Keratinocyte (primary cell): ENCODE results near the gene CEP170B. TPM values are rescaled to one million over a fixed set of nuclear protein-coding genes. Genes with fewer than 3 reads are reported as not detected.

Experiments used
- DNase-seq: peaks from one replicate; pipeline ENCODE4 v3.0.0-alpha.2; 2011; ENCODE audit warnings: low read depth, missing footprints, low spot score
- FAIRE-seq: peaks from 2 replicates; lab custom pipeline; 2011; peaks lifted over from hg19 to GRCh38; lab: Jason Lieb, UNC
- H2AFZ ChIP-seq: 2 replicates; pipeline ENCODE4 v1.6.0; 2012; ENCODE audit warnings: low read length, control low read depth, inconsistent platforms; ENCODE audit not compliant: control insufficient read depth
- H3K27ac ChIP-seq: 2 replicates; pipeline ENCODE4 v1.5.1; 2011; ENCODE audit warnings: low read length; ENCODE audit not compliant: control insufficient read depth, insufficient read depth
- H3K27me3 ChIP-seq: 3 replicates; pipeline ENCODE4 v1.6.0; 2011; ENCODE audit warnings: low read length; ENCODE audit not compliant: control insufficient read depth, insufficient read depth; ENCODE audit errors: extremely low read depth
- H3K36me3 ChIP-seq, 2 experiments: 2 replicates in 1 of 2; 3 replicates in 1 of 2; pipeline ENCODE4 v1.5.1; 2011; ENCODE audit warnings: low read length in 2 of 2, mild to moderate bottlenecking in 1 of 2; ENCODE audit not compliant: control insufficient read depth in 2 of 2, insufficient read depth in 2 of 2; ENCODE audit errors: extremely low read depth in 1 of 2
- H3K4me1 ChIP-seq: 3 replicates; pipeline ENCODE4 v1.5.1; 2011; ENCODE audit warnings: low read length; ENCODE audit not compliant: control insufficient read depth, insufficient read depth; ENCODE audit errors: extremely low read depth
- H3K4me2 ChIP-seq: 3 replicates; pipeline ENCODE4 v1.6.0; 2011; ENCODE audit warnings: low read depth, low read length; ENCODE audit not compliant: control insufficient read depth, insufficient read depth; ENCODE audit errors: extremely low read depth
- H3K4me3 ChIP-seq, 3 experiments: fragments of 200-600 bp in 1 of 3; sonication (generic) in 1 of 3; 2 replicates in 2 of 3; 3 replicates in 1 of 3; pipeline ENCODE4 v1.5.1; 2011 to 2016; ENCODE audit warnings: low read length in 3 of 3, mild to moderate bottlenecking in 3 of 3, control low read depth in 2 of 3, inconsistent platforms in 1 of 3, low read depth in 1 of 3, mixed read lengths in 1 of 3, mixed run types in 1 of 3, moderate library complexity in 1 of 3; ENCODE audit not compliant: control insufficient read depth in 2 of 3, insufficient read depth in 2 of 3; ENCODE audit errors: extremely low read depth in 1 of 3
- H3K79me2 ChIP-seq: 2 replicates; pipeline ENCODE4 v1.6.0; 2012; ENCODE audit warnings: low read length; ENCODE audit not compliant: control insufficient read depth, insufficient read depth
- H3K9ac ChIP-seq: 3 replicates; pipeline ENCODE4 v1.6.0; 2011; ENCODE audit warnings: low read length; ENCODE audit not compliant: control insufficient read depth, insufficient read depth; ENCODE audit errors: extremely low read depth
- H3K9me1 ChIP-seq: 3 replicates; pipeline ENCODE4 v1.6.0; 2011; ENCODE audit warnings: low read length; ENCODE audit not compliant: control insufficient read depth, insufficient read depth; ENCODE audit errors: extremely low read depth
- H3K9me3 ChIP-seq: 2 replicates; pipeline ENCODE4 v1.5.1; 2012; ENCODE audit warnings: low read depth, low read length; ENCODE audit not compliant: control insufficient read depth
- H4K20me1 ChIP-seq: 3 replicates; pipeline ENCODE4 v1.6.0; 2011; ENCODE audit warnings: low read length; ENCODE audit not compliant: control insufficient read depth, insufficient read depth; ENCODE audit errors: extremely low read depth
- EZH2 ChIP-seq: IDR thresholded peaks from one replicate; pipeline ENCODE4 v1.6.1; 2012; ENCODE audit warnings: inconsistent platforms, mild to moderate bottlenecking, low read length, moderate library complexity
- dilution Hi-C: fragments of 300-500 bp; cut with MboI; formaldehyde crosslinking; loops from one replicate; pipeline ENCODE4 v1.7.0; 2020; ENCODE audit warnings: low sequenced_read_pairs; ENCODE audit not compliant: extremely low pct_ligation_motif_present
- polyA plus RNA-seq, 5 experiments: library from polyadenylated mRNA; depleted of rRNA in 3 of 5; stranded (reverse) in 3 of 5; stranded (forward) in 1 of 5; unstranded in 1 of 5; fragments of >200 nt; gene quantifications; 1 replicate in 1 of 5; 2 replicates in 3 of 5; 3 replicates in 1 of 5; pipeline versions ENCODE4 v1.2.1 to v1.2.3, GENCODE V29; 2011 to 2012; ENCODE audit warnings: missing spikeins in 2 of 5, low read depth in 1 of 5, low replicate concordance in 1 of 5
- TF ChIP-seq, protein P1 (sequence below), 3 experiments: IDR thresholded peaks in 1 of 3; conservative IDR thresholded peaks in 1 of 3; optimal IDR thresholded peaks in 1 of 3; 2 replicates in 2 of 3; 3 replicates in 1 of 3; pipeline versions ENCODE3 to v1.5.1; 2011; ENCODE audit warnings: low read length in 3 of 3, mild to moderate bottlenecking in 3 of 3, moderate library complexity in 2 of 3, control low read depth in 1 of 3, inconsistent platforms in 1 of 3; ENCODE audit not compliant: insufficient read depth in 2 of 3; ENCODE audit errors: extremely low read depth in 1 of 3

CEP170B gene
- polyA plus RNA-seq, 1 donor (not counting 4 experiments of a cell fraction or from before 2014, with no cell fraction given), result 8.7 TPM

DNA sequence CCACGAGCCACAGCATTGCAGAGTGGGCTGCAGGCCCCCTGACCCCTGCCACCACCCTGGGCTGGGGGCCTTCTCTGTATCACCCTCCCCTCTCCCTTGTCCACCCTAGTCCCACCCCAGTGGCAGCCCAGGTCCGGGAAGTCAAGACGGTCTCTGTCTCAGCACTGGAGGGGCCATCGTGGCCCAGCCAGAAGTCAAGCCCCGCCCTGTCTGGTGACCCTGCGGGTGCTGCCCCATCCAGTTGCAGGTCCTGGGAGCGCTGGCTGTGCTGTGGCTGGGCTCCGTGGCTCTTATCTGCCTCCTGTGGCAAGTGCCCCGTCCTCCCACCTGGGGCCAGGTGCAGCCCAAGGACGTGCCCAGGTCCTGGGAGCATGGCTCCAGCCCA lies 62.4 kb downstream of the CEP170B start:
- Histone ChIP-seq H3K9me1 (no peaks in the 10 kb centered on the region), H3K4me2 (no peak overlapping the region), H3K4me1 (no peaks in the 10 kb centered on the region), H3K9ac (no peak overlapping the region), H3K4me3 (no peak overlapping the region), H3K27me3 (peaks cover 15% of the 10 kb centered on the region), H3K27ac (no peak overlapping the region), H3K79me2 (no peaks in the 10 kb centered on the region), H2AFZ (no peak overlapping the region), H3K36me3 (no peaks in the 10 kb centered on the region), H4K20me1 (no peaks in the 10 kb centered on the region), H3K9me3 (no peaks in the 10 kb centered on the region)
- no peak for DNase-seq
- no peak for FAIRE-seq
- TF ChIP-seq EZH2, result no peak
- TF ChIP-seq, protein P1, sequence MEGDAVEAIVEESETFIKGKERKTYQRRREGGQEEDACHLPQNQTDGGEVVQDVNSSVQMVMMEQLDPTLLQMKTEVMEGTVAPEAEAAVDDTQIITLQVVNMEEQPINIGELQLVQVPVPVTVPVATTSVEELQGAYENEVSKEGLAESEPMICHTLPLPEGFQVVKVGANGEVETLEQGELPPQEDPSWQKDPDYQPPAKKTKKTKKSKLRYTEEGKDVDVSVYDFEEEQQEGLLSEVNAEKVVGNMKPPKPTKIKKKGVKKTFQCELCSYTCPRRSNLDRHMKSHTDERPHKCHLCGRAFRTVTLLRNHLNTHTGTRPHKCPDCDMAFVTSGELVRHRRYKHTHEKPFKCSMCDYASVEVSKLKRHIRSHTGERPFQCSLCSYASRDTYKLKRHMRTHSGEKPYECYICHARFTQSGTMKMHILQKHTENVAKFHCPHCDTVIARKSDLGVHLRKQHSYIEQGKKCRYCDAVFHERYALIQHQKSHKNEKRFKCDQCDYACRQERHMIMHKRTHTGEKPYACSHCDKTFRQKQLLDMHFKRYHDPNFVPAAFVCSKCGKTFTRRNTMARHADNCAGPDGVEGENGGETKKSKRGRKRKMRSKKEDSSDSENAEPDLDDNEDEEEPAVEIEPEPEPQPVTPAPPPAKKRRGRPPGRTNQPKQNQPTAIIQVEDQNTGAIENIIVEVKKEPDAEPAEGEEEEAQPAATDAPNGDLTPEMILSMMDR (optimal IDR thresholded peaks at IDR 0.05 in 1 of 3, IDR thresholded peaks at IDR 0.05 in 1 of 3, conservative IDR thresholded peaks at IDR 0.05 in 1 of 3; ENCODE audit: extremely low read depth in 1 of 3, insufficient read depth in 2 of 3, low read length in 3 of 3), result no peak
- dilution Hi-C loops, result no loop called here

DNA sequence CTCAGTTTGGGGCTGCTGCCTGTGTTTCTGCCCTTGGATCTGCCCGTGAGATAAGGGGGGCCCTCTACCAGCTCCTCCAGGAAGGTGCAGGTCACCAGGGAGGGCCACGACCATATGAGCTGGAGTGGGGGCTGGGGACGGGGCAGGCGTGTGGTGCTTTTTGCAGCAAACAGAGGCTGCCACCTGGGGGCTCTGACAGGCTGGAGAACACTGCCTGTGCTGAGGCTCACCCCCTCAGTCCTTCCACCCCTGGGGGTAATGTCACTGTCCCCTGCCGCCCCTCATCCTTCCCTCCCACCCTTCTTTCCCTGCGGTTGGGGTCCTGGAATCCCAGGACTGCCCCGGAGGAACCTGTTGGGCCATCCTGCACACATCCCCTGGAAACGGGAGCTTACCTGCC lies 62.8 kb downstream of the CEP170B start:
- Histone ChIP-seq H3K9ac (no peak overlapping the region), H3K27ac (no peak overlapping the region), H3K4me2 (no peak overlapping the region), H3K9me1 (no peaks in the 10 kb centered on the region), H3K79me2 (no peaks in the 10 kb centered on the region), H3K36me3 (no peaks in the 10 kb centered on the region), H3K27me3 (peaks cover 18% of the 10 kb centered on the region), H3K4me3 (no peak overlapping the region), H2AFZ (no peak overlapping the region), H3K9me3 (no peaks in the 10 kb centered on the region), H3K4me1 (no peaks in the 10 kb centered on the region), H4K20me1 (no peaks in the 10 kb centered on the region)
- FAIRE-seq (no peak), DNase-seq (no peak)
- dilution Hi-C loops, result no loop called here
- no peak for TF ChIP-seq EZH2
- TF ChIP-seq, protein P1 (optimal IDR thresholded peaks at IDR 0.05 in 1 of 3, IDR thresholded peaks at IDR 0.05 in 1 of 3, conservative IDR thresholded peaks at IDR 0.05 in 1 of 3; ENCODE audit: extremely low read depth in 1 of 3, insufficient read depth in 2 of 3, low read length in 3 of 3), result no peak
